NCI-H2227 (cell line): ENCODE data around the gene ARL3.
"Not testable (repeated sequence)": the region's sequence is repeated elsewhere in the genome, so short reads cannot be mapped to it uniquely, and the experiment has no call there.

ENCODE experiments used
- DNase-seq: peaks from one replicate; lab custom pipeline; 2025; ENCODE audit not compliant: unreplicated experiment; lab: John Stamatoyannopoulos, UW

ARL3 gene

DNA sequence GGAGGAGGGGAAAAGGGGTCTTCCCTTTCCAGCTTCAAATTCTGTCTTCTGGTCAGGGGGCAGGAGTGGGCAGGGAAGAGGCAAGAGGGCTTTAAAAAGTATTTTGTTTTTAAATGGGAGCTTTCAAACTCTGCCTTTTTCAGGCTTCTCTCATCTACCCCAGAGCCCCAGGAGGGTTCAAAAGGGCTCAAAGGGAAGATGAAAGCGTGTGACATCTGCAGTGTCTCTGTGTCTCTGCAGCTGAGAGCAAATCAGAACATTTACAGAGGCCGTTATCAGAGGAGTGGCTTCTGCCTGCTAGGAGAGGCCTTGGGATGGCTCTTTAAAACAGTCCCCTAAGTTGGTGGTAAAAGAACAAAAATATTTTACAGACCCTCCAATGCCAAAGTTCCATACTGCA lies 39.6 kb downstream of the ARL3 start:
- peak; percentile 20 for DNase-seq

DNA sequence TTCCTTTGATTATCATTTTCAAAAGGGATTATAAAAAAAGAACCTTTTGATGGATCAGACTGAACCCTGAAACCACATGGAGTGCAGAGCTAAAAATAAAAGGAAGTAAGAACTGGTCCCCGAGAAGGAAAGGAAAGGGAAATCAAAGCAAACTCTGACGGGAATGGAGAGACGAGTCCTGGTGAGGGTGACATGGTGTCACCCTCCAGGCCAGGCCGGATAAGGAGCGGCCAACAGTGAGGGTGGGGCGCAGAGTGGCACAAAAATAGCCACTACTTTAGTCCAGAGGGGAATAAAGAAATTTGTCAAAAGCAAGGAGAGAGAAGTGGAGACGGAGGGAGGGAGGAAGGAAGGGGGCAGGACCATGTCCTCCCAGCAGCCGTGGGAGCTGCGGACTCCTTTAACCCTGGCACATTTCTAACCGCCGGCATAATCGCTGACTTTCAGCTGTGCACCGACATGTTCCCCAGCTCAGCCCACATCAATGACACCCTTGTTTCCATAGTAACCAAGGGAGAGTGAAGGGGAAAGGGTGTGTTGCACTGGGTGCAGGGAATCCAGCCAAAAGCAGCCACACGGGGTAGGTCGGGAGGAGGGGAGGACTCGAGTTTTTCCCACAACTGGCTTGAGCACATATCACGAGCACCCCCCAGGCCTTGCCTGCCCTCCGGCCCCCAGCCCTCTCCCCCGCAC lies 40.2 kb downstream of the ARL3 start:
- DNase-seq = peak; percentile 76

DNA sequence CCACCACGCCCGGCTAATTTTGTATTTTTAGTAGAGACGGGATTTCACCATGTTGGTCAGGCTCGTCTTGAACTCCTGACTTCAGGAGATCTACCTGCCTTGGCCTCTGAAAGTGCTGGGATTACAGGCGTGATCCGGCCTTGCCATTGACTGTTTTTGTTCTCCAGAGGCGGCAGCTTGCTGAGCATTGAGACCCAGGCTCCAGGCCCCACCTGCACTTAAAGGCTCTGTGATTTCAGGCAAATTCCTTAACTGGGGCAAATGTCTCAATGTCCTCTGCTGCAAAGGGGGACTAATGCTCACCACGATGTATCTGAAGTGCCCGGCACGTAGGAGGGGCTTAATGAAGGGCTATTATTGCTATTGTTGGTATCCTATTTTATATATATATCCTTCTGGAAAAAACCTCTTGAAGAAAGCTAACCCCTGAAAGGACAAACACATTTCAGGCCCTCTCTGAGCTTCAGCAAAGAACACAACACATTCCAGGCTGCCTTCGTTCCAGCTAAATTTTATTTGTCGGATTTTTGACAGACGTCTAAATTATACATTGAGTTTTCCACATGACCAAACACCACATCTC lies 40.9 kb downstream of the ARL3 start:
- peak; percentile 21 for DNase-seq

DNA sequence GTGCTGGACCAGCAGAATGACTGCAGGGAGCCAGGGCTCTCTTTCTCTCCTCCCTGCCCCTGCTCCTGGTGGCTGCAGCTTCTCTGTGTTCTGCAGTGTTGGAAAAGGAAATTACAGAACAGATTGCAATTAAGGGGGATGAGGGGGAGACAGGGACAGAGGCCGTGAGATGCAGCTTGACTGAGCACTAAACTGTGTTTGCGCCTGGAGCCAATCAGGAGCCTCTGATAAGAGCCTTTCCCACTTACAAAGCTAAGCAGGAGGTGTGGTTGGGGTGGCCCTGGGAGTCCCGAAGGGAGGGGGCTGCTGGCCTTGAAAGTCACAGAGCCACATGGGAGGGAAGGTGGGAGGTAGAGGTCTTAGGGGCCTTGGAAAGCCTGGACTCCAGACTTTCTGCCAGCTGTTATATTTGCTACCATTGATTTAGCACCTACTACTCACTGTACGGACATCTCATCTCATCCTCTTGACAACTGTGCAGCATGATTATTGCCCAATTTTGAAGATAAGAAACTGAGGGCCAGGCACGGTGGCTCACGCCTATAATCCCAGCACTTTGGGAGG lies 43.2 kb downstream of the ARL3 start:
- peak; percentile 62 for DNase-seq

DNA sequence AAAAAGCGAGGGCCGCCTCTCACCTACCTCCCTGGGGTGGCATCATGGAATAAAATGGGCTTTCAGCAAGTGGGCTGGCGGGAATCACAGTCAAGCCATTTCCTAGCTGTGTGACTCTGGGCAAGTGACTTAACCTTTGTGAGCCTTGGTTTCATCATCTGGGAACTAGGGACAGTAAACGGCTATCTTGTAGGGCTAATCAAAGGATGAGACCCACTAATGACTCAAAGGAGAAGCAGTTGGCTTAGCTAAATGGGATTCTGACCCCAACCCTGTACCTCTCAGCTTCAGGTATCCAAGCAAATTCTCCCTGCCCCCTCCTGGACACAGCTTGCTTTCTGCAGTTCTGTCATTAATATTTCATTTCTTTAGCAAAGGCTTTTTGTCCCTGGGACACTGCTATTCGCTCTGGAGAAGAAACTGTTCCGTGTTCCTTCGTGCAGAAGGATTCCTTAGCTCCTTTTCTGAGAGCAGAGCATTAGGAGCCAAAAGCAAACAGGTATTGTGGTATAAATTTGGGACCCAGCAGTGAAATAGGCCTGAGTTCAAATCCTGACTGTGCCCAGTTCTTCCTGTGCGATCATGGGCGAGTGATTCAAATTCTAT lies 44.0 kb downstream of the ARL3 start:
- no peak for DNase-seq

DNA sequence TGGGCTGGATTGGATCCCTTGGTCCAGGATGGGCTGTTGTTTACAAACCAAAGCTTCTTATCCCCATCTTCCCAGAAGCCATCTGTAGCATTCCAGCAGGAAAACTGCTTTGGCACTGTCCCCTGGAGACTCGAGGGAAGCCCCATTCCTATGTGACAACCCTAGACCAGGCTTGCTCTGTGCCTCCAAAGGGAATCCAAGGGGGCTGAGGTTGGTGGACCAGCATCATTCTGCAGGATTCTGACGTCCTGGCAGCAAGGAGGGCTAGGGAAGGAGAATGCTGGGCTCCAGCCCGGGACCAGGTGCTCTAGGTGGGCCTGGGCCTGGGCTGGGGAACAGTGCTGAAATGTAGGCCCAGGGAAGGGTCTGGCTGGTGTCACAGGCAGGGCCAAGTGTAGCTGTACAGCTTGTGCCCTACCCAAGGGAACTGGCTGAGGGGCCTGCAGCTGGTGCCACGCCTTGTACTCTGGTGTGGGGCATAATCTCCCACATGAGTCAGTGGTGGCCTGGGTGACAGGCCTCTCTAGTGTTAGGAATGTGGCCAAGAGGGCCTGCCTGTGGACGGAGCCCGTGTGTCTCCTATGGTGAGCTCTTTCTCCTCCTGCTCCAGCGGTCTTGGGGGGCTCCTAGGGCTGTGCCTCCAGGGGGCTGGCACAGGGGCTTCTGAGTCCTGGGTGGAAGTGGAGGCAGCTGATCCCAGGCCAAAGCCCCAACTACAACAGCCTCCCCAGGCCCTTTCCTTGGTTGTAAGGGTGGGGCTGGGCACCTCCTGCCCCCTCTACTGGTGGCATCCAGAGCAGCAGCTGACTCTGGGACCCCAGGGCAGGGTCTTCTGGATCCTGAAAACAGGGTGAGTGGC lies 44.8 kb downstream of the ARL3 start:
- DNase-seq = no peak

DNA sequence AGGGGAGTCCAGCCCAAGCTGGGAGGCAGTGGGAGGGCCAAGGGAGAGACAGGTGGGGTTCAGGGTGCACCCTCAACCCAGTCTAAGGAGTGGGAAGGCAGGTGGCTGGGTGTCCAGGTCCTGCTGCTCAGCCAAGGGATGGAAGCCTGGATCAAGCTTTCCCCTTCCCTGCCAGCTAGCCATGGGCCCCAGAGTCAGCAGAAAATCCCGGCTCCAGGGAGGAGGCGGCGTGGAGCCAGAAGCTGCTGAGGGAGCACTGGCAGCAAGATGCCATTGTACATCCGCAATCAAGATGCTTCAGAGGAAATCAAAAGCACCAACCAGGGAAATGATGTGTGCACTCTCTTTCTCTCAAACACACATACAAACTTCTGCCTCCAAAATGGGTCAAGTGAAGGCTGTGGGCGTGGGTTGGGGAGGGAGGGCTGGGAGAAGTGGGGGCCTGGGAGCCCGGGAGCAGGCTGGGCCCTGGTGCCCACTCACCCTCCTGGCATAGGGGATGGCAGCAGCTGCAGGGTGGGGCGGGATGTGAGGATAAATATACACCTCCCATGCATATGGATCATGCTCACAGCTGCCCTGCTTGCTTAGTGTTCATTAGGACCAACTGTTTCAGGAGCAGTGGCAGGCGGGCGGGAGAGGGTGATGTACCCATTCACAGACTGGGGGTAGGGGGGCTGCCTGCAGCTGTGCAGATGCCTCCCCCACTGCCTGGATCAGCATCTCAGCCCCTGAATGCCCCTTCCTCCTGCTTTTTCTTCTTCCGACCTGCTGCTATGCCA lies 45.7 kb downstream of the ARL3 start:
- no peak for DNase-seq

DNA sequence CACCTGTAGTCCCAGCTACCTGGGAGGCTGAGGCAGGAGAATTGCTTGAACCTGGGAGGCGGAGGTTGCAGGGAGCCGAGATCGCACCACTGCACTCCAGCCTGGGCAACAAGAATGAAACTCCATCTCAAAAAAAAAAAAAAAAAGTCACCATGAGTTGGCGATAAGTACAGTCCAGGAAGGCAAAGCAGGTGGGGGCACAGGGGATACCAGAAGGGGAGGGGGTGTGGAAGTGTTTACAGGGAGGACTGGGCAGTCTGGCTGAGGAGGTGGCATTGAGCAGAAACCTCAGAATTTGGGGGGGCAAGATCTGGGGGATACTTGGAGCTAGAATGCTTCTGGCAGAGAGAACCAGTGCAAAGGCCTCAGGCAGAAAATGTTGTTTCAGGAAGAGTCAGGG lies 46.8 kb downstream of the ARL3 start:
- DNase-seq = not testable (repeated sequence)

DNA sequence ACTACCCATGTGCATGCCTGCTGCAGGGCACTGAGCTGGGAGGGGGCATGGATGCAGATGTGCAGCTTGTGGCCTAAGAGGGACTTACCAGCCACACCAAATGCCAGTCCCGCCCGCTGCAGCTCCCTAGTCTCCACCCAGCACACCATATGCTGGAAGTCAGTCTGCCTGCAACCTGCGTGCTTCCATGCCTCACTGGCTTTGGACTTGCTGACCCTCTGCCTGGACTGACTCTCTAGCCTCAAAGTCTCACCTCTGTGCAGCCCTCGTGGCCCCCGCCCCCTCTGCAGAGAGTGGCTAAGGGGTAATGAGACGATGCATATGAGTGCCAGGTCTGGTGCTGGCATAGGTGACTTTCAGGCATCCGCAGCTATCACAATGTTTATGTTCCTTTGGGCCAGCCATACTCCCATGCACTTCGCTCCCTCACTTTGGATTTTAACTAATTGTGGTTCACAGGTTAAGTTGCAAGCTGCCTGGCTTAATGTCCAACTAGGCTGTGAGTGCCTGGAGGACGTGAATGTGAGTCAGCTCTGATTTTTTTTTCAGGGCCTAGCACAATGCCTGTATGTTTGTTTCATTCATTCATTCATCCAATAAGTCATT lies 48.2 kb downstream of the ARL3 start:
- no peak for DNase-seq

DNA sequence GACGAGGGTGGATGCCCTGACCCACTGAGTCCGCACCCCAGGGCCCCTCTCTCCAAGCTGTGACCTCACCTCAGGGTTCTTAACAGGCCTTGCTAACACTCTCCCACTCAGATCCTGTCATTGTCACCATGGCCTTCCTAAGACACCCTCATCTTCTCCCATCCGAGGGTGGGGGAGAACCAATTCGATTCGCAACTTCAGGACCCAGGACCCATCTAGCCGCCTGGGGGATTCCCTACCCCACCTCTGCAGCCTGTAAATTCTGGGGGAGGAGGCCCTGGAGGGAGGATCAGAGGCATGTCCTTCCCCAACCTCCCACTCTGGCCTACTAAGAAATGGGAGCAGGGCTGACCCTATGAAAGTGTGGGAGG lies 52.6 kb downstream of the ARL3 start:
- no peak for DNase-seq

DNA sequence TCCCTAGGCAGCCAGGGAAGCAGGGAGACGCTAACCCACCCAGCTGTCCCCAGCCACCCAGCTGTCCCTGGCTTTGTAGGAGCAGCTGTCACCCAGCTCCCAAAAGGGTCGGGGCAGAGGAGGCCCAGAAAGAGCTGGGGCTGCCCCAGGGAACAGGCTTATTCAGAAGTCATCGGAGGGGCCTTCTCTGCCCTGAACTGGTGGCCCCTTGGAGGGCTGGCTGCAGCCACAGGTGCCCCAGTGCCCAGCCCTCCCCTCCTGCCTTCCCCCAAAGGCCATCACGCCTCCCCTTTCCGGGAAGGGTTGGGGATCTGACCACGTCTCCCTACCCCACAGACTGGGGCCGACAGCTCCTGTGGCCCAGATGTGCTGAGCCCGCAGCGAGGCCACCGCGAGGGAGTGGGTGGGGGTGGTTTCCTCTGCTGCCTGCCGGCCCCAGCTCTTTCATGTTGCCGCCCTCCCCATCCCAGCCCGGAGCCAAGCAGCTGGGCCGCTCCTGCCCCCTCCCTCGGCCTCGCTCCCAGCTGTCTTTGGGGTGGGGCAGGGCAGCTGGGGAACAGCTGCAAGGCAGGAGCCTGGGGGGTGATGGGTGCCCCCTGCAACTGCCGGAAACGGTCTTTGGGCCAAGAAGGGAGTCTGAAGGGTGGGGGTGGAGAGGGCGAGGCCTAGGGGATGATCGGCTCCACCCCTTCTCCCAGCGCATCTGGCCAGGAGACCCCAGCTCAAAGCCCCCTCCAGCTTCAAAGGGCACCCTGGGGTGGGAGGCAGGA lies 53.1 kb downstream of the ARL3 start:
- DNase-seq = peak; percentile 45

DNA sequence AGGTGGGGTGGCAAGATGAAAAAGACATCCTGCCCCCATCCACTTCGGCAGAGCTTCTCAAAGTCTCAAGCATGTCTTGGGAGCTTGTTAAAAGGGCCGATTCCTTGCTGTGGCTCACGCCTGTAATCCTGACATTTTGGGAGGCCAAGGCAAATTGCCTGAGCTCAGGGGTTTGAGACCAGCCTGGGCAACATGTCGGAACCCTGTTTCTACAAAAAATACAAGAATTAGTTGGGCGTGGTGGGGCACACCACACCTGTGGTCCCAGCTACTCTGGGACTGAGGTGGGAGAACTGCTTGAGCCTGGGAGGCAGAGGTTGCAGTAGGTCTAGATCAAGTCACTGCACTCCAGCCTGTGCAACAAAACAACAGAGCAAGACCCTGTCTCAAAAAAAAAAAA lies 55.4 kb downstream of the ARL3 start:
- no peak for DNase-seq

DNA sequence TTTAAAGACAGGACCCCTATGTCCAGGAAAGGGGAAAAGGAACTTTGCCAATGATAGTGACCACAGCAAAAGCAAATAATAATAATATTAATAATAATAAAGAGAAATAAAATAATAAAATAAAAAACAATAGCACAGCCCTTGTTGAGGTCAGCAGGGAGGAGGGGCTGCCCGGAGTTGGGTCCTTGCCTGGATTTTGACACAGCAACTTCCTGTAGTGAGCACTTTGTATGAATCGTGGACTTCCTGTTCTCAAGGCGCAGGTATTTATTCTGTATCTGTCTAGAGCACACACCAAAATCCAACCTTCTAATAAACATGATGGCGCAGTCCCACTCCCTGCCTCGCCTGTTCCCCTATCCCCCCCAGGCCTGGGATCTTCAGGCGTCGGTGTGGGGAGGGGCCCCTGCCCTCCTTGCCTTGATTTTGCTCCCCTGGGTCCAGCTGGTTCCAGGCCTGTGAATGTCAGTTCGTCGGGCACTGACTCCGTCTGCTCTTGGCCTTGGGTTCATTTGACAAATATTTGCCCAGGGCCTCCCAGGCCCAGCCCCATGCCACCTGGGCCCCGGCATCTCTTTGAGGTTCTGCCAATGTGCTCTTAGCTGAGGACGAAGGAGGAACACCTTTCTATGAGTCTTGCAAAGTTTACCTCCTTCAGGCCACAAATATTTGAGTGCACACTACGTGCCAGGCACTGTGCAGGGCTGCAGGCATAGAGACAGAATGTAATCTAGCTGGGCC lies 56.0 kb downstream of the ARL3 start:
- DNase-seq = no peak

DNA sequence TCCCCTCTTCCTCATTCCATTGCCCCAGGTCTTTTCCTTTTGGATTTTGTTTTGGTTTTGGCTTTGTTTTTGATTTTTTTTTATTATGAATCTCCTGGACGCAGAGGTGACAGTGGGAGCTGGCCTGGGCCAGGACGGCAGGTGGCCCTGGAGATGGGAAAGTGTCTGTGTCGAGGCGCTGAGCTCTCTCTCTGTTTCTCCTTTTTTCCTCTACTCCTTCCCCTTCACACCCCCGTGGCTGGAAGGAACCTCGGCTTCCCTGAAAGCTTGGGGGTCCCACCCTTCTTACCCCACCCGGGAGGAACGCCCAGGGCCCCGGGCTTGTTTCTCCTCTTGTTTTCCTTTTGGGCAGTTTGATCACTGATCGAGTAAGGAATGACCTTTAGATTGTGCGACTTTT lies 56.7 kb downstream of the ARL3 start:
- no peak for DNase-seq

DNA sequence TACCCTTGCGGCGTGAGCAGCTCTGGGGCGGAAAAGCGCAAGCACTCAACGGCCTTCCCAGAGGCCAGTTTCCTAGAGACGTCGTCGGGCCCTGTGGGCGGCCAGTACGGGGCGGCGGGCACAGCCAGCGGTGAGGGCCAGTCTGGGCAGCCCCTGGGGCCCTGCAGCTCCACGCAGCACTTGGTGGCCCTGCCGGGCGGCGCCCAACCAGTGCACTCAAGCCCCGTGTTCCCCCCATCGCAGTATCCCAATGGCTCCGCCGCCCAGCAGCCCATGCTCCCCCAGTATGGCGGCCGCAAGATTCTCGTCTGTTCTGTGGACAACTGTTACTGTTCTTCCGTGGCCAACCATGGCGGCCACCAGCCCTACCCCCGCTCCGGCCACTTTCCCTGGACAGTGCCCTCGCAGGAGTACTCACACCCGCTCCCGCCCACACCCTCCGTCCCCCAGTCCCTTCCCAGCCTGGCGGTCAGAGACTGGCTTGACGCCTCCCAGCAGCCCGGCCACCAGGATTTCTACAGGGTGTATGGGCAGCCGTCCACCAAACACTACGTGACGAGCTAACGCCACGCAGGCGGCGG lies 57.3 kb downstream of the ARL3 start:
- DNase-seq = no peak

DNA sequence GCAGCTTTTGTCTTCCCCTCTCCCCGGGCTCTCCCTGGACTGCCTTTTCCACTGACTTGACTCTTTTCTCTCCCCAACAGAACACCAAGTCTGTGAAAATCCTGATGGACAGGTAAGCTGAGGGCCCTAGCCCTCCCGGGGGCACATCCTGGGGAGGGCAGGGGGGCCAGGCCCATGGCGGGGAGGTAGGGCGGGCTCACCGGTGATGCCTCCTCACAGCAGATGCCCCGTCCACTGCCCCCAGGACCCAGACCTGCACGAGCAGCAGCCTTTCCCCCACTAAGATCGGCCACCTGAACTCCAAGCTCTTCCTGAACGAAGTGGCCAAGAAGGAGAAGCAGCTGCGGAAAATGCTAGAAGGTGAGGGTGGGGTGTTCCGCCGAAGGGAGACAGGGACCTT lies 58.2 kb downstream of the ARL3 start:
- no peak for DNase-seq

DNA sequence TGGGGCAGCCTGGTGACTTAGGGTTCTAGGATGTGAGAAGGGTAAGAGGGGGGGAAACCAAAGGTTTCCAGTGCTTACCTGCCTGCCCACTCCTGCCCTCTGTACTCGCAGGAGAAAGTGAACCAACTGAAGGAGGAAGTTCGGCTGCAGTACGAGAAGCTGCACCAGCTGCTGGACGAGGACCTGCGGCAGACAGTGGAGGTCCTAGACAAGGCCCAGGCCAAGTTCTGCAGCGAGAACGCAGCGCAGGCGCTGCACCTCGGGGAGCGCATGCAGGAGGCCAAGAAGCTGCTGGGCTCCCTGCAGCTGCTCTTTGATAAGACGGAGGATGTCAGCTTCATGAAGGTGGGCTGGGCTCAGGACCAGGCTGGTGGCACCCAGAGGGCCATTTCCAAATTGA lies 59.2 kb downstream of the ARL3 start:
- DNase-seq = no peak

DNA sequence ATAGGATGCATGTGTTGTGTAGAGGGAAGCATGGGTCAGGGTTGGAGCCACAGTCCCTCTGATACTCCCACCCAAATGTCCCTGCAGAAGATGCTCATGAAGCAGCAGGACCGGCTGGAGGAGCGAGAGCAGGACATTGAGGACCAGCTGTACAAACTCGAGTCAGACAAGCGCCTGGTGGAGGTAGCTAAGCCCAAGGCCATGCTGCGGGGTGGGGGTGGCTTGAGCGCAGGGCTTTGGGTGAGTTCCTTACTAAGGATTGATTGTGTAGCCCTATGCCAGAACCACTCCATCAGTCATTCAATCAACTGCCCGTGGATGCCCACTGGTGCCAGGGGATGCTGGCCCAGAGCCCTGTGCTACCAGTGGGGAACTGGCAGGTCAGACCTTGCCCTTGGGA lies 59.6 kb downstream of the ARL3 start:
- DNase-seq = no peak

DNA sequence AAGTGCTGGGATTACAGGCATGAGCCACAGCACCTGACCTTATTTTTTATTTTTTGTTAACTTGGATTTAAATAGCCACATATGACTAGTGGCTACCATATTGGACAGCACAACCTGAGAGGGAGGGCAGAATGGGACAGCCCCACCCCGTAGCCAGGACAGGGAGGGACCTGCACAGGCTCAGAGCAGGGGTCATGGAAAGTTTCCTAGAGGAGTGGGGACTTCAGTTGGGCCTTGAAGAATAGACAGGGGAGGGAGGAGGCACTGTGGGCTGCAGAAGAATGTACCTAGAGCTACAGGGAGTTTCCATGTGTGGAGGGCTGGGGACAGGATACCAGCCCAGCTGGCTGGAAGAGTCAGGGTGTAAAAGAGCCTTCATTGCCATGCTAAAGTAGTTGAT lies 61.1 kb downstream of the ARL3 start:
- no peak for DNase-seq
